ENCODE results near the gene PRPF19. TPM values are rescaled to one million over a fixed set of nuclear protein-coding genes. Genes with fewer than 3 reads are reported as not detected.
A peak's percentile ranks its signal among the peaks of the same experiment; 100 is the strongest.

Gene PRPF19
- total and polyA plus RNA-seq, 2 of the 13 experiments (the other 11 are each of a cell fraction or from before 2014, with no cell fraction given) = 27.4 to 91.1 TPM

- no peak; the same call in 1 of the 2 replicates for TF ChIP-seq ZNF704 (CRISPR knock-in tag; IDR thresholded peaks at IDR 0.05; ENCODE audit: borderline replicate concordance)
- TF ChIP-seq AHR (CRISPR knock-in tag; IDR thresholded peaks at IDR 0.05) = peak; percentile 91; the same call in 1 of the 2 replicates
- 0 out of 2 replicates have a peak, but pooled peaks have one; percentile 42 for TF ChIP-seq HOXA9 (CRISPR knock-in tag; IDR thresholded peaks at IDR 0.05; ENCODE audit: borderline replicate concordance)
- TF ChIP-seq HNF4G (IDR thresholded peaks at IDR 0.05; ENCODE audit: borderline replicate concordance, low read depth, low read length) = peak; percentile 52; the same call in 1 of the 2 replicates
- TF ChIP-seq HNF4G (CRISPR knock-in tag; IDR thresholded peaks at IDR 0.05; ENCODE audit: borderline replicate concordance, low read depth) = no peak
- TF ChIP-seq IRF2 (CRISPR knock-in tag; IDR thresholded peaks at IDR 0.05) = peak; percentile 95
- peak; percentile 70; the same call in 1 of the 2 replicates for TF ChIP-seq SP4 (CRISPR knock-in tag; IDR thresholded peaks at IDR 0.05)
- TF ChIP-seq ZNF343 (CRISPR knock-in tag; IDR thresholded peaks at IDR 0.05) = no peak
- no peak for TF ChIP-seq ZNF558 (CRISPR knock-in tag; IDR thresholded peaks at IDR 0.05; ENCODE audit: borderline replicate concordance)
- TF ChIP-seq ZBTB4 (CRISPR knock-in tag; IDR thresholded peaks at IDR 0.05; ENCODE audit: borderline replicate concordance) = peak; percentile 87; the same call in 1 of the 2 replicates
- TF ChIP-seq HMG20B (CRISPR knock-in tag; conservative IDR thresholded peaks at IDR 0.05) = peak; percentile 91
- no peak for TF ChIP-seq ZFP36 (IDR thresholded peaks at IDR 0.05; ENCODE audit: borderline replicate concordance, low read depth, low read length, partially characterized antibody)
- TF ChIP-seq KDM4B (CRISPR knock-in tag; IDR thresholded peaks at IDR 0.05) = peak; percentile 83; the same call in 1 of the 2 replicates
- no peak for TF ChIP-seq ZNF598 (CRISPR knock-in tag; IDR thresholded peaks at IDR 0.05; ENCODE audit: borderline replicate concordance)
- no peak for TF ChIP-seq ZNF329 (CRISPR knock-in tag; IDR thresholded peaks at IDR 0.05; ENCODE audit: low read depth)
- no peak for TF ChIP-seq HCFC1 (IDR thresholded peaks at IDR 0.05; ENCODE audit: low read depth, low read length)
- no peak for TF ChIP-seq CHCHD3 (CRISPR knock-in tag; IDR thresholded peaks at IDR 0.05)
- peak; percentile 60; the same call in 1 of the 2 replicates for TF ChIP-seq ZBTB34 (CRISPR knock-in tag; IDR thresholded peaks at IDR 0.05)
- no peak for TF ChIP-seq NFYC (CRISPR knock-in tag; IDR thresholded peaks at IDR 0.05)
- TF ChIP-seq ZNF556 (CRISPR knock-in tag; IDR thresholded peaks at IDR 0.05; ENCODE audit: borderline replicate concordance) = peak; percentile 81; the same call in 1 of the 2 replicates
- TF ChIP-seq ZFP62 (CRISPR knock-in tag; IDR thresholded peaks at IDR 0.05) = no peak
- peak; percentile 89; the same call in 1 of the 2 replicates for TF ChIP-seq KDM3A (CRISPR knock-in tag; IDR thresholded peaks at IDR 0.05; ENCODE audit: low read depth)
- peak; percentile 91; the same call in 1 of the 2 replicates for TF ChIP-seq ETV5 (CRISPR knock-in tag; IDR thresholded peaks at IDR 0.05; ENCODE audit: borderline replicate concordance)
- peak; percentile 65; the same call in 1 of the 2 replicates for TF ChIP-seq STAT5B (CRISPR knock-in tag; IDR thresholded peaks at IDR 0.05)
- TF ChIP-seq WIZ (CRISPR knock-in tag; IDR thresholded peaks at IDR 0.05) = no peak
- no peak for TF ChIP-seq FOXM1 (CRISPR knock-in tag; IDR thresholded peaks at IDR 0.05)
These were observed 25.6 kb downstream of the PRPF19 start (continued) for GRCh38 chr11:60880643-60881282.

Measured in HepG2 (cell line).